ENCODE data around the gene DIO3. TPM values are rescaled to one million over a fixed set of nuclear protein-coding genes. Genes with fewer than 3 reads are reported as not detected.

Gene DIO3
- polyA plus RNA-seq, 12 donors = 1.3 to 6.8 (median 4.3) TPM; not detected in 1

DNA sequence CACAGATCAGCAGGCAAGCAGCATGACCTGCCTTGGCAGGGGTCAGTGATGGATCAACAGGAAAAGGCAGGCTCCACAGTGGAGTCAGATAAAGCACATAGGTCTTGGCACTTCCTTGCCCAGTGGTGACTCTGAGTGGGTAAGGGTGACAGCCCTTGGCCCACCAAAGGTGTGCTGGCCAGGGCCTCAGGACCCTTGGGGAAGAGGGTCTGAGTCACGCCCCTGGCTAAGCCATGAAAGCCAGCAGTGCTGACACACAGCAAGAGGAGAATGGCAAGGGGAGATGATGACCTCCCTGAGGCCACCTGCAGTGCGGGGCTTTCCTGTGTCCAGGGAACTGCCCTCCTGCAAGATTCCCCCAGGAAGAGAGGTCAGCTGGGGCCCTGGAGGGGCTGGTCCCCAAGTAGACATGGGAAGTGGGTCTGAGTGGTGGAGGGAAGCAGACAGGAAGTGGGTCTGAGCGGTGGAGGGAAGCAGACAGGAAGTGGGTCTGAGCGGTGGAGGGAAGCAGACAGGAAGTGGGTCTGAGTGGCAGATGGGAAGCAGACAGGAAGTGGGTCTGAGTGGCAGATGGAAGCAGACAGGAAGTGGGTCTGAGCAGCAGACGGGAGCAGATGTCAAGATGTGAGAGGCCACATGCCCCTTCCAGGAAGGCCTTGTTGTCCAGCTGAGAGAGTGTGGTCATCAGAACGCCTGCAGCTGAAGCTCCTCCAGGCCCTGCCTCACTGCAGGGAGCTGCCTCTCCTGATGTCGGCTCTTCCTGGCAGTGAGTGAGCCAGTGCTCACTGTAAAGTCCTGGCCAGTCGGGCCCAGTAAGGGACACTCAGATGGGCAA, 34.8 kb downstream of the DIO3 start:
- DNase-seq = no peak

DNA sequence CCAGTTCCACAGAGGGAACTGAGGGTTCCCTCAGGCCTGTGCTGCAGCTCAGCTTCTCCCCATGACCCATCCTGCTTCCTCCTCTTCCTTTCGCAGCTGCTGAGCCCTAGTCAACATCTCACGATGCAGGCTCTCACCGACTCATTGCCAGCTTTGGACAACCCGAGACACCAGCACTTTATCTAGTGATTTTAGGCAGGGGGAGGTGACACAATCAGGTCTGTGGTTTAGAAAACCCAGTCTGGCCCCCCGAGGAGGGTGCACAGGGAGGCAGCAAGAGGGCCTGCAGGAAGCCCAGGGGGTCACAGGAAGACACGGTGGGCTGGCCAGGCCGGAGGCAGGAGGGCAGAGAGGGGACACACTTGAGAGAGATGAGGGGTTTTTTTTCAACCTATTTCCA, 35.4 kb downstream of the DIO3 start:
- DNase-seq = no peak

DNA sequence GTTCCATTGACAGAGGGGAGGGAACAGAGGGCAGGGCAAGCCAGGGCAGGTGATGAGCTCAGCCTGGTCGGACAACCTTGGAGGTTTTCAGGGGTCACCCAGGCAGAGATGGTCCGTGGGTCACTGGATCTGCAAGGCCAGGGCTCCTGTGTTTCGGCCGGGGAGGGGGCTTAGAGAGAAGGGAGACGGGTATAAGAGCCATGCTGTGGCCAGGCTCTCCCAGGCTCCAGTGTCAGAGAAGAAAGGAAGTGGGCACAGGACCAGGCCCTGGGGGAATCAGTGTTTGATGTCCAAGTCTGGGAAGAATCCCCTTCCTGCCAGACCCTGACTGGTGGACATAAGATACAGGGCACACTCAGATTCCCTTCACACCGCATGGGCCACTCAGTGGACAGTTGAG, 36.9 kb downstream of the DIO3 start:
- no peak for DNase-seq

DNA sequence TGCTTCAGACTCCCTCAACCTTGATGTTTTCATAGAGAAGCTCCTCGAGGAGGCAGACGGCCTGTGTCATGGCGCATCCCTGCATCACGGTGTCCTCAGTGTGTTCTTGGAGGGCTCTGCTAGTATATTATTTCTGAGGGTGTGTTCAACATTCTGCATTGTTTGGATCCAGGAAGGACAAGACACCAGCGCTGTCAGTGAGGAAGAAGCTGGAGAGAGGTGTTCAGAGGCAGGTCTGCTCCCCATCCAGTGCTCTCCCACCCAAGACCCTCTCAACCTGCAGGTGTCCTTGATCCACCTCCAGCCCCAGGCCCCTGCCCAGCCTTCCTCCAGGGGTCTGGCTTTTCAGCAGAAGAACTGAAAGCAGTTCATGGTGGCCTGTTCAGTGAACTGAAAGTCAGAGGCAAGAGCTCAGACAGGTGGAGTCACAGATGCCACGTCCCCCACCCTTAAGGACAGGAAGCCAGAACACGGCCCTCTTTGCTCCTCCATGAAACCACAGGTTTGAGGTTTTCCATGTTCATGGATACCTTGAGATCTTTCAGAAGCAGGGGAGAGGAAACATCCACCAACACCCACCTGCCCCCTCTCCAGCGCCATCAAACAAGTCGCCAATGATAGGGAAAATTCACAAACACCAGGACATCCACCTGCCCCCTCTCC, 37.4 kb downstream of the DIO3 start:
- no peak for DNase-seq

DNA sequence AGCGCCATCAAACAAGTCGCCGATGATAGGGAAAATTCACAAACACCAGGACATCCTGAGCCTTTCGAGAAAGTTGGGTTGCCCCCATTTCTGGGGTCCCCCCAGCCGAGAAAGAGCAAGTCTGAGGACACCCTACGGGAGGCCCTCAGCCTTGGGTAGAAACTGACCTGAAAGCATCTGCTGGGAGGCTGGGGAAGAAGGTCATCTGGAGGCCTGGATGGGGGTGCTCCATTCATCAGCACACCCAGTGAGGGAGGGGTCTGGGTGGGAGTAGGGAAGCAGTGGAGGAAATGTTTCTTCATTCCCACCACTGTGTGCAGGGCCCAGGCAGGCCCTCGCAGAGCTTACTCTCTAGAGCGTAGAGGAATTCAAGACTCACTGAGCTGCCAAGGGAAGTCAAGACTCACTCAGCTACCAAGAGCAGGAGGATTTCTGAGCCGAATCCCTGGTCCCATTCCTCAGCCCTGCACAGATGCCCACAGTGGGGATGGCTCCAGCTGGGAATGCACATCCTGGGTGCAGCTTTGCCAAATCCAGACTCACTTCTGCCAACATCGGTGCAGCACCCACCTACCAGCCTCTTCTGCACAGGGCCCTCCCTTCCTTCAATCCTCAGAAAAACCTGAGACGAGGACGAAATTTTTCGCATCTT, 38.1 kb downstream of the DIO3 start:
- no peak for DNase-seq

DNA sequence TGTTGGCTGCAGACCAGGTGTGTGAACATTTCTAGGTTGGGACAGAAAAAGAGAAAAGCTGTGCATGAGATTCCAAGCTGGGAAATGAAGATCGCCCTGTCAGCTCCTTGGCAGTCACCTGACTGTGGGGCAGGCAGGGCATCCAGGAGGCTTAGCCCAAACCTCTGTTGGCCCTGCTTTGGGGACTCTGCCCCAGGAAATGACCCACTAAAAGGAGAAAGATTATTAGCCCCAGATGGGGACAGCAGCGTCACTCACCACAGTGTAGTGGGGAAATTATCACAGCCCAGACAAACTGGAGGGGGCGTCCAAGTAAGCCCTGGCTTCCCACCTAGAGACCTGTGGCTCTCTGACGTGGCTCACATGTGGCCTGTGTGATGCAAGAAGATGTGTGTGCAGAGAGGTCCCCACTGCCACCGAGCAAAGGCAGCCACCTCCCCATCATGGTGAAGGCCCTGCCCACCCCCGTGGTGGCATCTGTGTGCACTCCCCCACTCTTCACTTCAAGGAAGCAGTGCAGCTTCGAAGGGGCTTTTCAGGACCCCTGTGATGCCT, 39.1 kb downstream of the DIO3 start:
- no peak for DNase-seq

DNA sequence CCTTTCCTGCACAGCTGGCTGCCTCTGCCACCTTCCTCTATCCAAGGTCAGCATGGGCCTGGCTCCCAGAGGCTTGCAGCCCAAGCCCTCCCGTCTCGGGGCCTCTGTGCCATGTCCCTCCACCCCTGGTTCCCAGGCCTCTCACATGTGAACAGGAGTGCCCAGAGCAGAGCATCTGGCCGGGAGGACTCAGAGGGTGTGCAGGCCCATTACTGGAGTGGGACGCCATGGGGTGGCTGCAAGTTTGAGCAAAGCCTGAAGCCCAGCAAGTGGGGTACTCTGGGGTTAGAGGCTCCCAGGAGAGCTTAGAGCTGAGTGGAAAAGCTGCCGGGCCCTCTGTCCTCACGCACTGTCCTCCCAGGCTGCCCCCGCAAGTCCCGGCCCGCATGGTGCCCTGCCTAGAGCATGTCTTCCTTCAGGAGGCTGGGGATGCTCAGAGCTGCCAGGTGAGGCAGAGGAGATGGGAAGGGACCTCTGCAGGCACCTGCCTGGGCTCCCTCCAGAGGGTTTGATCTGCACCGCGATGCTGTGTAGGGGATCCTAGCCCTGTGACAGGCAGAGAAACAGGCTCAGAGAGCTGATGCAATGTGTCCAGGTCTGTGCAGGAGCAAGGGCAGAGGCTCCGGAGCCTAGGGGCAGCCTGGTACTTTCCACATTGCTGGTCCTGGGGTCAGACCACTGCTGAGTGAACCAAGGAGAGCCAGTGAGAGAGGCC, 39.8 kb downstream of the DIO3 start:
- DNase-seq = no peak

DNA sequence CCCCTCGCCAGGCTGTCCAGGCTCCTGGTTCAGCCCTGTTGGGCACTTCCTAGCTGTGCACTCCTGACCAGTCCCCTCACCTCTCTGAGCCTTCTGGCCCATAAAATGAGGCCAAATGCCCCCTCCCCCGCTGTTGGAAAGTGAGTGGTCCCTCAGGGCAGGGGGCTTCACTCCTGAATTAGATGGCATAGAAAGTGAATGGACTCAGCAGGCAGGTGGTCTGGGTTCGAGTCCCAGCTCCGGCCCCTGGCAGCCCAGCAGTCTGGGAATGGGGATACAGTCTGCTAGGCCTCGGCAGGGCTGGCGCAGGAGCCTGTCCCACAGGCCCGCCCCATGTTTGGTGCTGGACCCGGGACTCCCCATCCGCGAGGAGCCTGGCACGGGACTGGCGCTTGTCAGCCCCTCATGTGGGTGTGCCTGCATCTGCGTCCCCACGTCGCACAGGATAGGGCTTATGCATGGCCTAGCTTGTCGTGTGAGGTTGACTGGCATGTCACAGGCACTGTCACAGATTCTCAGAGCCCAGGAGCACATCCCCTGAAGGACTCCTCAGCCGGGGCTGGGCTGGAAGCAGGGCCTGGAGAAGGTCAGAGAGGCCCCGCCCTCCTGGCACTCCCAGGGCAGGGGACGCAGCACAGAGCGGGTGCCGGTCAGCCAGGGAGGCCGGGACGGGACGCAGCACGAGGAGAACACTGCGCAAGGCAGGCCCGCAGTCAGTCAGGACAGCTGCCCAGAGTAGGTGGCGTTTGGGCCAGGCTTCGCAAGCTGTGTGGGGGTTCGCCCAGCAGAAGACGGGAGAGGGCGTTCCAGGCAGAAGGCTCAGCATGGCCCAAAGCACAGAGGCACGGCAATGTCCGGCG, 40.5 kb downstream of the DIO3 start:
- no peak for DNase-seq

DNA sequence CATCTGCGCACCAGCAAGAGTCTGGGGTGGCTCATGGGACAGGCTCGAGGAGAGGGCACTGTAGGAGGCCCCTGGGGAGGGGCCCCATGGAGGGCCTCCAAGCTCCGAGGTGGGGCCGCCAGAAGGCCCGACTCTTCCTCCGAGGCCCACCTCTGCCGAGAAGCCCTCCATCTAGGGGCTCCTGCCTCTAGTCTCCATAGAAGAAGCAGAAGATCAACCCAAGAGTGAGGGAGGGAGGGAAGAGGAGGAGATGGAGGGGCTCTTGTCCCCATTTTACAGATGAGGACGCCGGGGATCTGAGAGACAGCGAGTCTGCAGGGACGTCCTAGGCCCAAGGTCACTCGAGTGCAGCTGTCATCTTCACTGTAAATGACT, 41.2 kb downstream of the DIO3 start:
- no peak for DNase-seq

DNA sequence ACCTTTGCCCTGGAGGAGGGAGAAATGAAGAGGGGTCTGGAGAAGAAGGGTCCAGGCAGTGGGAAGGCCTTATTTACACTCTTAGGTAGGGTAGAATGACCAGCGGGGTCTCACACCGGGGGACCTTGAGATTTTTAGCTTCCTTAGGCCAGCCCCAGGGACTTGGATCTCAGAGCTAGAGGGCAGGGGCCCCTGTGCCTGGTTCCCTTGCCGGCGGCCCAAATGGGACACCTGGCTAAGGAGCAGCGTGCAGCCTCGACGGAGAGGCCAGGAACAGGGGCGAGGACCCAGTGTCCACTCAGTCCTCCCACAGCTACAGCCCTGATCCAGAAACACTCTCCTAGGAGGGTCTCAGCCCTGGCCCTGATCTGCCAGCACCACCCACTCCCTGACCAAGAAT, 41.8 kb downstream of the DIO3 start:
- no peak for DNase-seq

DNA sequence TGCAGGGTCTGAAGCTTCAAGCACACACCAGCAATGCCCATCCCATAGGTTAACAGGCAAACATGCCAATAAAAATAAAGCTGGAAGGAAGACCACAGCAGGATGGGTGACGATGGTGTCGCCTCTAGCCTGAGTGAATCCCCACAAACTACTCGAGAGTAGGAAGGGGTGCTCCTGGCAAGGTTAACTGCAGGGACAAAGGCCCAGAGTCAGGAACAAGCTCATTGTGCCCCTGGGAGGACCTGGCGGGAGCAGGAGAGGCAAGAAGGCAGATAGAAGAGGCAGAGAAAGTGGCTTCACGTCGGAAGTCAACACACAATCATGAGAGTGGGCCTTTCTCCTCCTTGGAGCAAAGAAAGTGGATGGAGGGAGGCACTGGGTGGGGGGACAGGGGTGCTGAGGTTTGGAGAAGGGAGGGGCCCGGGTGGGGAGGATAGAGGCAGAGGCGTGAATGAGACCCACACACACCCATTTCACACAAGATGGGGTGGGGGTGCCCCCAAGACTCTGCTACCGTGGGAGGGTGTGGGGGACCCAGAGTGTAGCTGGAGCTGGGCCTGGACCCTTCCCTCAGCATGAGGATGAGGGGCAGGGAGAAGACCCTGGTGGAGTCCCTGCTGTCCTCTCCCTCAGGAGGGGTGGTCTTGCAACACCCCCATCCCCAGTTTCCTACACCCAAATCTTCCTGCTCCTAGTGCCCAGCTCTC, 43.1 kb downstream of the DIO3 start:
- DNase-seq = no peak

DNA sequence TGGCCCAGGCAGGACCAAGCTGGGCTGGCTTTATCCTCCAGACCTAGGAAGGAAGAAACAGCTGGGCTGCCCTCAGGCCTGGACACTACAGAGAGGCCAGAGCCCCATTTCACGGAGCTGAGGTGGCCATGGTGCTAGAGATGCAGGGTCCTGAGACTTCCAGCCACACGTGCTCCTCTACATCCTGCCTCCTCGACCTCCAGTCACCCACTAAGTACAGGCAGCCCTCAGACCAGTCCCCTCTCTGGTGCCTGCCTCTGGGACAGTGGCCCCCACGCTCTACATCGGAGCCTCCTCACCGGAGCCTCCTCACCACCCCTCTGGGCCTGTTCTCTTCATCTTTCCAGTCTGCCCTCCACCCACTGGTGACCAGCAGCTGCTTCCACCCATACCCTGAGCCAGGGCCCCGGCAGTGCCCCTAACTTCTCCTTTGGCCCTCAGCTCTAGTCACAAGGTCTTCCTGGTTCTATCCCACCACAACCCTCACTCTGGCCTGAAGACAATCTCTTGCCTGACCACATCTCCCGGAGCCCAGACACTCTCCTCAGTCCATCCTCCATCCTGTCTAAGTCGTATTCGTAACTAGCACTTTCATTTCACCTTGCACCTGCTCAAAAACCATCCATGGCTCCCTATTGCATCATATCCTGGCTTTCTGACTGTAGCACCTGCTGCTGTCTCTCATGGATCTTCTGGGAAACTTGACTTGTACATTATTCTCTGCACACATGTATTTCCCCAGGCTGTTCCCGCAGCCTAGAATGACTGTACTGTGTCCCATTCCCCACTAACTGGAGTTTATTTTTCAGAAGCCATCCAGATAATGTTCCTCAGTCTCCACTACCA, 43.9 kb downstream of the DIO3 start:
- DNase-seq = no peak

DNA sequence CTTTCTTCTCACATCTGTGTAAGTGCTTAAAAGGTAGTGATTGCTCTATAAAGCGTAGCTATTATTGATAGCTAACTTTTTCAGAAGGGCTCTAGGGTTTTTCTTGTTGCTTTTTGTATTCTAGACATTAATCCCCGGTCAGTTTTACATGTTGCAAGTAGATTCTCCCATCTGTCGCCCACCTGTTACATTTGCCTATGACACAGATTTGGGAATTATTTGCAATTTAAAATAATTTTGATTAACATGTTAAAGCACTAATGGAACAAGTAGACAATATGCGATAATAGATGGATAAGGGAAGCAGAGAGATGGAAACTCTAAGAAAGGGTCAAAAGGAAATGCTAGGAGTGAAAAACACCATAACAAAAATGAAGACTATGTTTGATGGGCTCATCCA, 44.5 kb downstream of the DIO3 start:
- no peak for DNase-seq

Other genes with a start within 250 kb of the DIO3 start
- gene PPP2R5C, start 200.2 kb downstream of the DIO3 start, polyA plus RNA-seq (ENCODE audit: insufficient read length in 12 of 12) = 100 to 1,000 TPM in 1 of 12 donors, 10 to 100 TPM in 10, not detected in 1; 59.5 to 103 (median 74.5) TPM